ENCODE measurements around the gene BLCAP.
"Not testable (repeated sequence)": the region's sequence is repeated elsewhere in the genome, so short reads cannot be mapped to it uniquely, and the experiment has no call there.

BLCAP gene

GRCh38 chr20:37479925-37480691 is 47.6 kb downstream of the BLCAP start:
- DNase-seq: no peak

DNA sequence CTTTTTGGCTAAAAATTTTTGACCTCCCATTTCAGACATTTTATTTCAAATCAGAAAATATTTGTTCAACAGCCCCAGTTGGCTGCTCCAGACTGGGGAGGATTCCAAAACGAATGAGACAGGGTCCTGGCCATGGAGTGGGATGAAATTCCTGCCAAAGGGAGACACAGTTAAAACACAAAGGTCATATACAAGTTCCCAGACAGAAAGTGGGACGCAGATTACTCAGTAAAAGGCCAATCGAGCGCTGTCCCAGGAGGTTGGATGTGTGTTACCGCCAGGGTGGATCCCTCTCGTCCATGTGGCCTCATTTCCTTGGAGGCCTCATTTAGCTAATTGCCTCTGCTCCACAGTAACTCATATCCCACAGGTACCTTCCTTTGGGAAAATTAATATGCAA is 48.4 kb downstream of the BLCAP start:
- no peak for DNase-seq

DNA sequence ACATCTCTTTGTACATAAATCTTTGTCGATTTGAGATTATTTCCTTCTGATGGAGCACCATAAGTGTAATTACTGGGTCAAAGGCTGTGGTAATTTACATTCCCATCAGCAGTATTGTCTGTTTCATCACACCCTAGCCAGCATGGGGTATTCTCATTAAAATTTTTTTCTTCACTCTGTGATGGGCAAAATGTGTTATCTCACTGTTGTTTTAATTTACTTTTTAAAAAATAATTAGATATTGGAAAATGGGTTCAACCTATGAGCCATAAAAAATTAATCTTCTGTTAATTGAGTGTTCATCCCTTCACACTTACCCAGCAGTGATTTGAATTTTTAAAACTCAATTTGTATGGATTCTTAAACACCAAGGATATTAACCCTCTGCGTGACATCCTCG is 50.6 kb downstream of the BLCAP start:
- no peak for DNase-seq

DNA sequence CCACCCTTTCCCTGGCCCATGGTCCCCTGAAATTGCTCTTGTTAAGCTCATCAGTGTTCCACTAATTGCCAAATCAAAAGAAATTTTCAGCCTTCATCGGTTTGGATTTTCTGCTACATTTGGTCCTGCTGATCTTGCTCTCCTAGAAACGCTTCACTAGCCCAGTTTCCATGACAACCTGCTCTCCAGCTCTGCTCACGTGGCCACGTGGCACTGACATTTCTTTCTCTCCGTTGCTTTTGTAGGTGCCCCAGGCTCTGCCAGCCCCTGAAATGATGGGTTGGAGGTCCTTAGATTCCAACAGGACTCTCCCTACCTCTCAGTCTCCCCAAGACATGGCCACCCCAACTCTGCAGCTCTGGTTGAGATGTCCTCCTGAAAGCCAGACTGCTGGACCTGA is 52.4 kb downstream of the BLCAP start:
- no peak for DNase-seq

DNA sequence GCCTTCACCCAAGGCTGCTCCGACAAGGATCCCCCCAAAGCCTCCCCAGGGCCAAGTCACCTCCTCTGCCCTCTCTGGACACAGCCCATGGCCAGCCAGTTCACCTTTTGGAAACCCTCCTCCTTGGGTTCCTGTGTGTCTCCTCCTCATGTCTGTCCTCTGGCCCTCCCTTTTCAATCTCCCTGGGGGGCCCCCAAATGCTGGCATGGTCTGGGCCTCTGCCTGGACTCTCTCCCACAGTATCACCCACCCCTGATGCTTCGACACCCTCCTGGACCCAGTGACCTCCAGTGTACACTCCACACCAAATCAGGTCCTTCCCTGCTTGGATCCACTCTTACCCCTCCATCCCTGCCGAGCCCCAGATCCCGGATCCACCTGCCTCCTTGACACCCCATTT is 53.3 kb downstream of the BLCAP start:
- no peak for DNase-seq

GRCh38 chr20:37473249-37474000 is 54.3 kb downstream of the BLCAP start:
- DNase-seq: no peak

DNA sequence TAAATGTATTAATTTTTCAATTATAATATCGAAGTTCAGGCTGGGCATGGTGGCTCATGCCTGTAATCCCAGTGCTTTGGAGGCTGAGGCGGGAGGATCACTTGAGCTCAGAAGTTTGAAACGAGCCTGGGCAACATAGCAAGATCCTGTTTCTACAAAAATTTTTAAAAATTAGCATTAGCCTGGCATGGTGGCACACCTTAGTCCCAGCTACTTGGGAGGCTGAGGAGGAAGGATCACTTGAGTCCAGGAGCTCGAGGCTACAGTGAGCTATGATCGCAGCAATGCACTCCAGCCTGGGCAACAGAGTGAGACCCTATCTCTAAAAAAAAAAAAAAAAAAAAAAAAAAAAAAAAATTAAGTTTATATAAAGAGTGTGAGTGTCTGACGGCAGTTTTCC is 55.2 kb downstream of the BLCAP start:
- DNase-seq: not testable (repeated sequence)

DNA sequence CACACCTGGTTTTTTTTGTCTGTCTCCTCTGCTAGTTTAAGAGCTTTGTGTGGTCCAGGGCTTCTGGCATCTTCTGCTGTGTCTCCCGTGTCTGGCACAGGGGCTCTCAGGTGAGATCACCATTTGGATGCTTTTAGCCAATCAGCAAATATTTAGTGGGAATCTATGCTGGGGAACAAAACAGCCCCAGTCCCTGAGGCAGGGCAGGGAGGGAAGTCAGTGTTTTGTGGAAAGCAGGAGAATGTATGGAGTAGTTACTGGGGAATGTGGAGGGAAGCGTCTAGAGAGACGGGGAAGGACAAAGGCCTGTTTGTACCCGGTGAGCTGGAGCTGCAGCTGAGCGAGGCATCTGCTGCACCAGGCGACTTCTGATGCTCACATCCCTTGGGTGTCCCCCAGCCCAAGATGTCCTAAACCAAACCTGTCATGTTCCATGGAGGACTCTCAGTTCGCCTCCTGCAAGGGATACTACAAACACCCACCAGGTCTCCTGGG is 55.9 kb downstream of the BLCAP start:
- DNase-seq: no peak

- not testable (repeated sequence) for DNase-seq
Observed at GRCh38 chr20:37470190-37470589, 57.5 kb downstream of the BLCAP start.

GRCh38 chr20:37469531-37469930 is 58.1 kb downstream of the BLCAP start:
- DNase-seq: no peak

DNA sequence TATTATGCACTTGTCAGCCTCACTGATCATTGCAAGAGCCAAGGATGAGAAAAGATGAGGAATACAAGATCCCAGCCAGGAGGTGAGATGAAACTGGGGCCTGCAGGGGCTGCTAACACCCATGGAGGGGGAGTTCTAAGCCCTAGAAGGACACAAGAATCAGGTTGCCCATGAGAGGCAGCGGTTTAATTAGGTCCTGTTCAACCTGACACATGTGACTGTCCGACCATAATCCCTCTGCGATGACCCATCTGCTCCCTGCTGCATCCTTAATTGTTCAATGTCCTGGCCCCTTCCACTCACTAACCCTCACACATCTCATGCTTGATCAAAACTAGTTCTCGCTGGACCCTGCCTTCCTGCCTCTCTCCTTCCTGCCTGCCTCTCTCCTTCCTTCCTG is 58.8 kb downstream of the BLCAP start:
- DNase-seq: no peak
